ENCODE results near the gene ARHGAP27. TPM values are rescaled to one million over a fixed set of nuclear protein-coding genes. Genes with fewer than 3 reads are reported as not detected.

Gene ARHGAP27
- total and polyA plus RNA-seq, 9 of the 15 experiments (the other 6 are each of a cell fraction or from before 2014, with no cell fraction given) = 0.04 to 4.6 (median 2.1) TPM

- TF ChIP-seq PCBP2 (IDR thresholded peaks at IDR 0.05; ENCODE audit: low read depth, low read length, poor library complexity, severe bottlenecking) = no peak
- TF ChIP-seq TRIM25 (IDR thresholded peaks at IDR 0.05; ENCODE audit: borderline replicate concordance) = no peak
- TF ChIP-seq CBFA2T2 (conservative IDR thresholded peaks at IDR 0.05) = peak; percentile 75
- TF ChIP-seq ZBTB7A (IDR thresholded peaks at IDR 0.05; ENCODE audit: borderline replicate concordance, control insufficient read depth, low read depth, low read length) = peak; percentile 69
- TF ChIP-seq ZMIZ1 (IDR thresholded peaks at IDR 0.05; ENCODE audit: low read depth in 2 of 2, low read length in 2 of 2) = peak in 1 of 2 experiments; percentile 29; a peak in 1 of 4 replicates
- peak; percentile 42; the same call in 1 of the 2 replicates for TF ChIP-seq ZNF263 (CRISPR knock-in tag; IDR thresholded peaks at IDR 0.05; ENCODE audit: borderline replicate concordance)
- TF ChIP-seq SNAPC5 (CRISPR knock-in tag; IDR thresholded peaks at IDR 0.05) = no peak
- TF ChIP-seq TSC22D4 (tag; IDR thresholded peaks at IDR 0.05) = no peak
- no peak for TF ChIP-seq ZNF143 (CRISPR knock-in tag; IDR thresholded peaks at IDR 0.05)
- no peak for TF ChIP-seq RBM14 (IDR thresholded peaks at IDR 0.05; ENCODE audit: borderline replicate concordance, insufficient read depth, low read depth, low read length)
- TF ChIP-seq TFAP4 (CRISPR knock-in tag; IDR thresholded peaks at IDR 0.05; ENCODE audit: borderline replicate concordance) = peak; percentile 66; the same call in 1 of the 2 replicates
- TF ChIP-seq ZNF140 (CRISPR knock-in tag; IDR thresholded peaks at IDR 0.05) = no peak
- TF ChIP-seq PRDM10 (IDR thresholded peaks at IDR 0.05; ENCODE audit: partially characterized antibody) = peak; percentile 84
- no peak for TF ChIP-seq ZNF583 (CRISPR knock-in tag; IDR thresholded peaks at IDR 0.05)
Measured at GRCh38 chr17:45394913-45395568, 37.6 kb downstream of the ARHGAP27 start (continued).
